Endothelial cell of umbilical vein (primary cell): ENCODE data around the gene PTPDC1. TPM values are rescaled to one million over a fixed set of nuclear protein-coding genes. Genes with fewer than 3 reads are reported as not detected.

Experiments
- BruUV-seq: library from RNA; stranded (reverse); fragments of 400-500 nt; replicated peaks from 2 replicates; lab custom pipeline; 2021; lab: Mats Ljungman, UMichigan
- CTCF ChIA-PET: fragments of 300-600, 350-600 bp; sonication (Branson Sonifier 250); formaldehyde crosslinking; loops from one replicate; lab custom pipeline; 2021; ENCODE audit warnings: antibody characterized with exemption, inconsistent platforms; lab: Charles Lee
- POLR2A ChIA-PET: fragments of 300-600, 350-600 bp; sonication (Branson Sonifier 250); formaldehyde crosslinking; loops from one replicate; lab custom pipeline; 2021; ENCODE audit warnings: antibody characterized with exemption, inconsistent platforms; lab: Charles Lee
- DNase-seq: peaks from one replicate; pipeline ENCODE4 v3.0.0-alpha.2; 2011; ENCODE audit warnings: low read depth, low spot score
- FAIRE-seq: peaks from 2 replicates; lab custom pipeline; 2011; peaks lifted over from hg19 to GRCh38; lab: Jason Lieb, UNC
- H2AFZ ChIP-seq: 2 replicates; pipeline ENCODE4 v1.6.0; 2012; ENCODE audit warnings: low read depth, low read length, control low read depth, inconsistent platforms
- H3K27ac ChIP-seq: 2 replicates; pipeline ENCODE4 v1.5.1; 2011; ENCODE audit warnings: low read depth, mild to moderate bottlenecking, control low read depth, low read length, moderate library complexity; ENCODE audit not compliant: insufficient read depth
- H3K27me3 ChIP-seq, 2 experiments: 2 replicates each; pipeline versions ENCODE4 v1.6.0 to v1.6.1; 2011; ENCODE audit warnings: low read length in 2 of 2, mixed read lengths in 1 of 2; ENCODE audit not compliant: control insufficient read depth in 2 of 2, insufficient read depth in 2 of 2
- H3K36me3 ChIP-seq, 2 experiments: 2 replicates in 1 of 2; 3 replicates in 1 of 2; pipeline ENCODE4 v1.5.1; 2011; ENCODE audit warnings: low read length in 2 of 2, mild to moderate bottlenecking in 1 of 2, moderate library complexity in 1 of 2; ENCODE audit not compliant: control insufficient read depth in 2 of 2, insufficient read depth in 2 of 2; ENCODE audit errors: extremely low read depth in 1 of 2
- H3K4me1 ChIP-seq: 3 replicates; pipeline ENCODE4 v1.5.1; 2011; ENCODE audit warnings: mild to moderate bottlenecking, low read length; ENCODE audit not compliant: control insufficient read depth, insufficient read depth; ENCODE audit errors: extremely low read depth
- H3K4me2 ChIP-seq: 2 replicates; pipeline ENCODE4 v1.6.1; 2011; ENCODE audit warnings: low read length, control low read depth, mixed read lengths; ENCODE audit not compliant: insufficient read depth
- H3K4me3 ChIP-seq, 3 experiments: fragments of 200-600 bp in 1 of 3; sonication (generic), shearing (Covaris generic) in 1 of 3; replicated peaks in 1 of 3; 2 replicates each; pipeline ENCODE4 v1.5.1; 2011 to 2016; ENCODE audit warnings: control low read depth in 3 of 3, low read length in 3 of 3, mild to moderate bottlenecking in 2 of 3, inconsistent platforms in 1 of 3, low read depth in 1 of 3, moderate library complexity in 1 of 3; ENCODE audit not compliant: insufficient read depth in 1 of 3
- H3K79me2 ChIP-seq: 2 replicates; pipeline ENCODE4 v1.6.0; 2012; ENCODE audit warnings: low read length, inconsistent platforms; ENCODE audit not compliant: control insufficient read depth, insufficient read depth
- H3K9ac ChIP-seq: replicated peaks from 2 replicates; pipeline ENCODE3; 2011; ENCODE audit warnings: low read length, control low read depth; ENCODE audit not compliant: insufficient read depth; ENCODE audit errors: extremely low read depth
- H3K9me1 ChIP-seq: replicated peaks from 3 replicates; pipeline ENCODE4 v1.6.0; 2011; ENCODE audit warnings: mild to moderate bottlenecking, low read length; ENCODE audit not compliant: control insufficient read depth, insufficient read depth; ENCODE audit errors: extremely low read depth
- H3K9me3 ChIP-seq: replicated peaks from 2 replicates; pipeline ENCODE4 v1.5.1; 2012; ENCODE audit warnings: low read length, inconsistent platforms; ENCODE audit not compliant: control insufficient read depth, insufficient read depth
- H4K20me1 ChIP-seq: replicated peaks from 2 replicates; pipeline ENCODE3; 2011; ENCODE audit warnings: mild to moderate bottlenecking, low read length; ENCODE audit not compliant: control insufficient read depth, insufficient read depth; ENCODE audit errors: extremely low read depth
- CTCF ChIP-seq, 2 donors: IDR thresholded peaks; 1 replicate in 1 of 2; 2 replicates in 1 of 2; pipeline ENCODE4 v1.5.1; 2011; ENCODE audit warnings: low read length in 2 of 2, mild to moderate bottlenecking in 2 of 2, moderate library complexity in 2 of 2, control low read depth in 1 of 2, inconsistent platforms in 1 of 2, low read depth in 1 of 2; ENCODE audit not compliant: insufficient read depth in 1 of 2; ENCODE audit errors: extremely low read depth in 1 of 2
- EZH2 ChIP-seq: IDR thresholded peaks from 2 replicates; pipeline ENCODE4 v1.6.1; 2012; ENCODE audit warnings: borderline replicate concordance, low read depth, mild to moderate bottlenecking, moderate library complexity, low read length, inconsistent platforms; ENCODE audit not compliant: severe bottlenecking
- FOS ChIP-seq: IDR thresholded peaks from 2 replicates; pipeline ENCODE4 v1.6.1; 2011; ENCODE audit warnings: mild to moderate bottlenecking, low read length, moderate library complexity, borderline replicate concordance; ENCODE audit not compliant: insufficient read depth
- GATA2 ChIP-seq: IDR thresholded peaks from 2 replicates; pipeline ENCODE4 v1.7.0; 2011; ENCODE audit warnings: low read depth, mild to moderate bottlenecking, moderate library complexity, mixed read lengths, low read length; ENCODE audit not compliant: insufficient read length, insufficient read depth
- JUN ChIP-seq: IDR thresholded peaks from 2 replicates; pipeline ENCODE4 v1.6.1; 2011; ENCODE audit warnings: borderline replicate concordance, low read depth; ENCODE audit not compliant: insufficient read length, insufficient read depth
- MAX ChIP-seq: IDR thresholded peaks from 2 replicates; pipeline ENCODE4 v1.6.1; 2011; ENCODE audit not compliant: insufficient read depth, insufficient read length
- POLR2A ChIP-seq: IDR thresholded peaks from 2 replicates; pipeline ENCODE4 v1.6.1; 2012; ENCODE audit warnings: low read depth, mild to moderate bottlenecking, control low read depth, low read length
- POLR2AphosphoS5 ChIP-seq: IDR thresholded peaks from 2 replicates; pipeline ENCODE4 v1.6.1; 2012; ENCODE audit warnings: low read depth, mild to moderate bottlenecking, control low read depth, low read length, moderate library complexity; ENCODE audit not compliant: insufficient read depth
- dilution Hi-C: fragments of 300-500 bp; cut with MboI; formaldehyde crosslinking; loops from one replicate; pipeline ENCODE4 v1.15.0; 2019; ENCODE audit warnings: low sequenced_read_pairs; ENCODE audit not compliant: extremely low pct_ligation_motif_present
- intact Hi-C: fragments of 100-400 bp; cut with micrococcal nuclease; formaldehyde crosslinking; loops from one replicate; pipeline ENCODE4 v1.10.0; 2022
- polyA plus RNA-seq, 4 experiments: library from polyadenylated mRNA; depleted of rRNA in 3 of 4; stranded (reverse) in 3 of 4; unstranded in 1 of 4; fragments of >200 nt; gene quantifications; 2 replicates each; pipeline versions ENCODE4 v1.2.1 to v1.2.3, GENCODE V29; 2011 to 2012; ENCODE audit warnings: missing spikeins in 1 of 4
- total RNA-seq: library from RNA; stranded (reverse); gene quantifications from 2 replicates; pipeline ENCODE4 v1.2.3, GENCODE V29; 2021

The PTPDC1 gene
- total and polyA plus RNA-seq, 2 donors (not counting 3 experiments of a cell fraction or from before 2014, with no cell fraction given), result 4.3 to 9.1 TPM

GRCh38 chr9:94147776-94148175, 63.5 kb downstream of the PTPDC1 start:
- Histone ChIP-seq H3K9me3 (no peaks in the 10 kb centered on the region), H3K9ac (no peak overlapping the region), H4K20me1 (no peaks in the 10 kb centered on the region), H3K4me2 (no peak overlapping the region), H3K27me3 (no peaks in the 10 kb centered on the region), H3K4me1 (no peaks in the 10 kb centered on the region), H3K79me2 (no peaks in the 10 kb centered on the region), H3K9me1 (no peaks in the 10 kb centered on the region), H3K4me3 (no peak overlapping the region), H2AFZ (no peak overlapping the region), H3K27ac (no peak overlapping the region), H3K36me3 (no peaks in the 10 kb centered on the region)
- DNase-seq (no peak), FAIRE-seq (no peak)
- intact Hi-C loops, result no loop called here
- CTCF ChIA-PET, result interaction anchor here (2.0 kb wide), 1 partner anchor 65 kb away, joined by 6 read pairs; no protein-coding TSS in a partner anchor
- TF ChIP-seq POLR2AphosphoS5 (no peak), EZH2 (no peak), GATA2 (no peak), MAX (no peak), FOS (no peak), POLR2A (no peak), CTCF (IDR thresholded peaks at IDR 0.05; ENCODE audit: extremely low read depth in 1 of 2, insufficient read depth in 1 of 2, low read depth in 1 of 2, low read length in 2 of 2) (no peak), JUN (no peak)
- POLR2A ChIA-PET, result no interaction called here
- dilution Hi-C loops, result no loop called here
- no TSS peak for BruUV-seq
